Thymus (tissue), 11 donors: ENCODE measurements around the gene CABLES1. TPM values are rescaled to one million over a fixed set of nuclear protein-coding genes. Genes with fewer than 3 reads are reported as not detected.

Experiments
- DNase-seq, 9 donors: peaks; one replicate each; pipeline ENCODE4 v3.0.0-alpha.2; 2013; ENCODE audit warnings: low spot score in 9 of 9, low read depth in 6 of 9, missing footprints in 1 of 9
- H3K27ac ChIP-seq, 2 donors: one replicate each; pipeline ENCODE4 v1.5.1; 2013; ENCODE audit warnings: control low read depth in 1 of 2, low read depth in 1 of 2, low read length in 1 of 2, mild to moderate bottlenecking in 1 of 2, moderate library complexity in 1 of 2
- H3K27me3 ChIP-seq, 2 donors: one replicate each; pipeline ENCODE4 v1.5.1; 2013; ENCODE audit warnings: low read length in 1 of 2; ENCODE audit not compliant: control insufficient read depth in 2 of 2, insufficient read depth in 1 of 2
- H3K36me3 ChIP-seq, 2 donors: one replicate each; pipeline ENCODE4 v1.5.1; 2013; ENCODE audit warnings: low read length in 1 of 2, mild to moderate bottlenecking in 1 of 2, moderate library complexity in 1 of 2; ENCODE audit not compliant: control insufficient read depth in 2 of 2, insufficient read depth in 2 of 2
- H3K4me1 ChIP-seq, 2 donors: one replicate each; pipeline ENCODE4 v1.5.1; 2013; ENCODE audit warnings: low read length in 2 of 2; ENCODE audit not compliant: control insufficient read depth in 2 of 2, insufficient read depth in 2 of 2
- H3K4me3 ChIP-seq, 2 donors: one replicate each; pipeline ENCODE4 v1.5.1; 2013; ENCODE audit warnings: low read length in 2 of 2, control low read depth in 1 of 2, mild to moderate bottlenecking in 1 of 2
- H3K9me3 ChIP-seq, 2 donors: one replicate each; pipeline ENCODE4 v1.5.1; 2013; ENCODE audit warnings: low read length in 1 of 2, mild to moderate bottlenecking in 1 of 2; ENCODE audit not compliant: control insufficient read depth in 2 of 2, insufficient read depth in 1 of 2
- WGBS: extraction: QIAGEN DNeasy Blood & Tissue Kit; methylation state at CpG from one replicate; pipeline ENCODE4 v1.1.7; 2013; 5-methylcytosine and 5-hydroxymethylcytosine counted together
- polyA plus RNA-seq: library from polyadenylated mRNA; stranded (reverse); fragments of 200-250 nt; gene quantifications from one replicate; pipeline ENCODE4 v1.2.3, GENCODE V29; 2013
- total RNA-seq: library from RNA; stranded (reverse); fragments of 120-200 nt; gene quantifications from one replicate; pipeline ENCODE4 v1.2.4, GENCODE V29; 2013
- donor health status: healthy.

The CABLES1 gene
- total and polyA plus RNA-seq, 2 donors = 5.1 to 6.7 TPM

- H3K4me1 ChIP-seq = no peaks in the 10 kb centered on the region
- H3K9me3 ChIP-seq = peaks cover 0 to 5% of the 10 kb centered on the region in 2 donors
- no peak overlapping the region for H3K4me3 ChIP-seq
- no peaks in the 10 kb centered on the region for H3K27me3 ChIP-seq
- no peaks in the 10 kb centered on the region for H3K36me3 ChIP-seq
- no peak overlapping the region for H3K27ac ChIP-seq
- DNase-seq = no peak
- WGBS = 93% methylated on average over 7 of the region's 7 CpGs
Observed at GRCh38 chr18:23209796-23210195, 74.5 kb downstream of the CABLES1 start.

- Histone ChIP-seq H3K4me3 (no peak overlapping the region), H3K27ac (no peak overlapping the region), H3K4me1 (no peaks in the 10 kb centered on the region), H3K27me3 (no peaks in the 10 kb centered on the region), H3K36me3 (no peaks in the 10 kb centered on the region), H3K9me3 (peaks cover 0 to 5% of the 10 kb centered on the region in 2 donors)
- no peak for DNase-seq
- 97% methylated on average over 7 of the region's 7 CpGs for WGBS
Observed at GRCh38 chr18:23210526-23210925, 75.2 kb downstream of the CABLES1 start.

- H3K9me3 ChIP-seq = peaks cover 0 to 5% of the 10 kb centered on the region in 2 donors
- H3K4me1 ChIP-seq = no peaks in the 10 kb centered on the region
- no peak overlapping the region for H3K27ac ChIP-seq
- no peaks in the 10 kb centered on the region for H3K36me3 ChIP-seq
- H3K4me3 ChIP-seq = no peak overlapping the region
- WGBS = 99% methylated on average over 3 of the region's 3 CpGs
- no peaks in the 10 kb centered on the region for H3K27me3 ChIP-seq
- no peak for DNase-seq
Observed at GRCh38 chr18:23211146-23211545, 75.9 kb downstream of the CABLES1 start.

- H3K4me3 ChIP-seq = no peak overlapping the region
- 97% methylated on average over 3 of the region's 3 CpGs for WGBS
- no peaks in the 10 kb centered on the region for H3K36me3 ChIP-seq
- H3K27ac ChIP-seq = no peak overlapping the region
- no peaks in the 10 kb centered on the region for H3K27me3 ChIP-seq
- H3K4me1 ChIP-seq = no peaks in the 10 kb centered on the region
- peaks cover 0 to 5% of the 10 kb centered on the region in 2 donors for H3K9me3 ChIP-seq
- no peak for DNase-seq
Observed at GRCh38 chr18:23212161-23212560, 76.9 kb downstream of the CABLES1 start.

- H3K27me3 ChIP-seq = no peaks in the 10 kb centered on the region
- H3K9me3 ChIP-seq = peaks cover 0 to 5% of the 10 kb centered on the region in 2 donors
- no peaks in the 10 kb centered on the region for H3K4me1 ChIP-seq
- no peak overlapping the region for H3K27ac ChIP-seq
- no peak for DNase-seq
- H3K4me3 ChIP-seq = no peak overlapping the region
- H3K36me3 ChIP-seq = no peaks in the 10 kb centered on the region
Observed at GRCh38 chr18:23213200-23213599, 77.9 kb downstream of the CABLES1 start.

- no peaks in the 10 kb centered on the region for H3K9me3 ChIP-seq
- H3K27ac ChIP-seq = no peak overlapping the region
- no peak for DNase-seq
Observed at GRCh38 chr18:23217781-23218180, 82.5 kb downstream of the CABLES1 start.

GRCh38 chr18:23220355-23220754 lies 85.1 kb downstream of the CABLES1 start:
- no peaks in the 10 kb centered on the region for H3K4me1 ChIP-seq
- no peaks in the 10 kb centered on the region for H3K36me3 ChIP-seq
- H3K4me3 ChIP-seq = no peak overlapping the region
- no peak overlapping the region for H3K27ac ChIP-seq
- DNase-seq = no peak
- H3K27me3 ChIP-seq = no peaks in the 10 kb centered on the region
- 95% methylated on average over 8 of the region's 8 CpGs for WGBS
- H3K9me3 ChIP-seq = no peaks in the 10 kb centered on the region

More at GRCh38 chr18:23217781-23218180, 82.5 kb downstream of the CABLES1 start:
- Histone ChIP-seq H3K27me3 (no peaks in the 10 kb centered on the region), H3K4me3 (no peak overlapping the region), H3K4me1 (no peaks in the 10 kb centered on the region), H3K36me3 (no peaks in the 10 kb centered on the region)
- 98% methylated on average over 11 of the region's 11 CpGs for WGBS

GRCh38 chr18:23223641-23224040 lies 88.4 kb downstream of the CABLES1 start:
- WGBS = 98% methylated on average over 4 of the region's 4 CpGs
- Histone ChIP-seq H3K4me3 (no peak overlapping the region), H3K36me3 (no peaks in the 10 kb centered on the region), H3K9me3 (no peaks in the 10 kb centered on the region), H3K27me3 (no peaks in the 10 kb centered on the region), H3K27ac (no peak overlapping the region), H3K4me1 (peaks cover 3 to 10% of the 10 kb centered on the region in 2 donors)
- DNase-seq = no peak

GRCh38 chr18:23225503-23225902 lies 90.2 kb downstream of the CABLES1 start:
- Histone ChIP-seq H3K4me1 (peaks cover 3 to 14% of the 10 kb centered on the region in 2 donors), H3K4me3 (no peak overlapping the region), H3K36me3 (no peaks in the 10 kb centered on the region), H3K27me3 (no peaks in the 10 kb centered on the region), H3K9me3 (no peaks in the 10 kb centered on the region), H3K27ac (peak overlapping the region in 1 of 2 donors; percentile 56)
- 97% methylated on average over 2 of the region's 2 CpGs for WGBS
- no peak for DNase-seq

GRCh38 chr18:23226391-23226790 lies 91.1 kb downstream of the CABLES1 start:
- no peak overlapping the region for H3K4me3 ChIP-seq
- DNase-seq = no peak
- no peaks in the 10 kb centered on the region for H3K27me3 ChIP-seq
- H3K27ac ChIP-seq = no peak overlapping the region
- H3K9me3 ChIP-seq = no peaks in the 10 kb centered on the region
- H3K4me1 ChIP-seq = peaks cover 6 to 21% of the 10 kb centered on the region in 2 donors
- no peaks in the 10 kb centered on the region for H3K36me3 ChIP-seq
- WGBS = 75% methylated on average over 3 of the region's 3 CpGs
